Vagina (tissue), 2 donors: Measurements from ENCODE around the gene C3orf62.

Experiments
- POLR2A ChIP-seq, 2 donors: fragments of 450-650 bp; IDR thresholded peaks; one replicate each; pipeline ENCODE4 v1.6.1; 2017; ENCODE audit warnings: antibody characterized with exemption in 2 of 2, mild to moderate bottlenecking in 2 of 2, moderate library complexity in 2 of 2
- TF ChIP-seq, protein P1 (sequence below), 3 experiments: fragments of 450-650 bp in 2 of 3; fragments of 200-600 bp in 1 of 3; sonication (generic) in 1 of 3; IDR thresholded peaks; one replicate each; pipeline ENCODE4 v1.5.1; 2017 to 2019; ENCODE audit warnings: antibody characterized with exemption in 3 of 3, mild to moderate bottlenecking in 2 of 3, moderate library complexity in 2 of 3

DNA sequence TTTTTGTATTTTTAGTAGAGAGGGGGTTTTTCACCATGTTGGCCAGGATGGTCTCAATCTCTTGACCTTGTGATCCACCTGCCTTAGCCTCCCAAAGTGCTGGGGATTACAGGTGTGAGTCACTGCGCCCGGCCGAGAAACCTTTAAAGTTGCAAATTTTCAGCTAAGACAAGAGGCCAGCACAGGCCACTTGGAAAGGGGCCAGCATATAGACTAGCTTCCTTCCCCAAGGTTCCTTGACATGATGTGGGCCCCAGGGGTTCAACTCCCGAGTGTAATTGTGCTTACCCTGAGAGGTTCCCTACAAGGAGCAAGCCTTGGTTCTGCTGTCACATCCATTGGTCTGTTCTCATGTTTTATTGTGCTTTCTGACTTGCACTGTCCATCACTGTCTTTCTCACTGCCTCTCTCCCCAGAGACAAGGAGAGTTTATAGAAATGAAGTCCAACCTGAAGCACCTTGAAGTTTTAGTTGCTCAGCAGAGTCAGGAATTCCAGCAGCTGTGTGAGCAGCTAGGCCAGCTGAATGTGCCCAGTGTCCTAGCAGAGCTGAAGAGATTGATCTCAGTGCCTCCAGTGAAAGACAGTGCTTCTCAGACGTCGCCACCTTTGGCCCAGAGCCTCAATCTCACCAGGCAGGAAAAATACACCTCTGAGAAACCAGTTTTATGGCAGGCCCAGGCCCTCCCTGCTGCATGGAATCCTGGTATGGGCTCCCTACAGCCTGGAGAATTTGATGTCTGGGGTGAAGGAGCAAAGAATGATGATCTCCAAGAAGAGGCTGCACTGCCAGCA is 21.1 kb downstream of the C3orf62 start:
- no peak for TF ChIP-seq POLR2A (IDR thresholded peaks at IDR 0.05)
- TF ChIP-seq, protein P1, sequence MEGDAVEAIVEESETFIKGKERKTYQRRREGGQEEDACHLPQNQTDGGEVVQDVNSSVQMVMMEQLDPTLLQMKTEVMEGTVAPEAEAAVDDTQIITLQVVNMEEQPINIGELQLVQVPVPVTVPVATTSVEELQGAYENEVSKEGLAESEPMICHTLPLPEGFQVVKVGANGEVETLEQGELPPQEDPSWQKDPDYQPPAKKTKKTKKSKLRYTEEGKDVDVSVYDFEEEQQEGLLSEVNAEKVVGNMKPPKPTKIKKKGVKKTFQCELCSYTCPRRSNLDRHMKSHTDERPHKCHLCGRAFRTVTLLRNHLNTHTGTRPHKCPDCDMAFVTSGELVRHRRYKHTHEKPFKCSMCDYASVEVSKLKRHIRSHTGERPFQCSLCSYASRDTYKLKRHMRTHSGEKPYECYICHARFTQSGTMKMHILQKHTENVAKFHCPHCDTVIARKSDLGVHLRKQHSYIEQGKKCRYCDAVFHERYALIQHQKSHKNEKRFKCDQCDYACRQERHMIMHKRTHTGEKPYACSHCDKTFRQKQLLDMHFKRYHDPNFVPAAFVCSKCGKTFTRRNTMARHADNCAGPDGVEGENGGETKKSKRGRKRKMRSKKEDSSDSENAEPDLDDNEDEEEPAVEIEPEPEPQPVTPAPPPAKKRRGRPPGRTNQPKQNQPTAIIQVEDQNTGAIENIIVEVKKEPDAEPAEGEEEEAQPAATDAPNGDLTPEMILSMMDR (IDR thresholded peaks at IDR 0.05), result no peak
